Measurements from ENCODE around the gene INPP5D.

DNA sequence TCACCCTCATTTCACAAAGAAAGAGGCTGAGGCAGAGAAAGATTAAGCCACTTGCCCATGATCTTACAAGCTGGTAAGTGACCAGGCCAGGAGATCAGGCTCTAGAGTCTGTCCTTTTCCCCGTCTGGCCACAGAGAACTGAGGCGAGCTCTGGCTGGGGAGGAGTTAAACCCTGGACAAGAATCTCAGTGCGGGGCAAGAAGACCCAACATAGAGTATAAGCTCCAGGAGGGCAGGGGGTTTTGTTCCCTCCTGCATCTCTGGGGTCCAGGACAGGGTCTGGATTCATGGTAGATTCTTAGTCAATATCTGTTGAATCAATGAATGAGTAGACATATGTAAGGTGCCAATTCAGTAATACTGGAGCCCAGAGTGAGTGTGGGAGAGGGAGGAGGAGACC lies 12.9 kb upstream of the INPP5D start:
- TF ChIP-seq, protein P1, sequence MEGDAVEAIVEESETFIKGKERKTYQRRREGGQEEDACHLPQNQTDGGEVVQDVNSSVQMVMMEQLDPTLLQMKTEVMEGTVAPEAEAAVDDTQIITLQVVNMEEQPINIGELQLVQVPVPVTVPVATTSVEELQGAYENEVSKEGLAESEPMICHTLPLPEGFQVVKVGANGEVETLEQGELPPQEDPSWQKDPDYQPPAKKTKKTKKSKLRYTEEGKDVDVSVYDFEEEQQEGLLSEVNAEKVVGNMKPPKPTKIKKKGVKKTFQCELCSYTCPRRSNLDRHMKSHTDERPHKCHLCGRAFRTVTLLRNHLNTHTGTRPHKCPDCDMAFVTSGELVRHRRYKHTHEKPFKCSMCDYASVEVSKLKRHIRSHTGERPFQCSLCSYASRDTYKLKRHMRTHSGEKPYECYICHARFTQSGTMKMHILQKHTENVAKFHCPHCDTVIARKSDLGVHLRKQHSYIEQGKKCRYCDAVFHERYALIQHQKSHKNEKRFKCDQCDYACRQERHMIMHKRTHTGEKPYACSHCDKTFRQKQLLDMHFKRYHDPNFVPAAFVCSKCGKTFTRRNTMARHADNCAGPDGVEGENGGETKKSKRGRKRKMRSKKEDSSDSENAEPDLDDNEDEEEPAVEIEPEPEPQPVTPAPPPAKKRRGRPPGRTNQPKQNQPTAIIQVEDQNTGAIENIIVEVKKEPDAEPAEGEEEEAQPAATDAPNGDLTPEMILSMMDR (IDR thresholded peaks at IDR 0.05), result no peak
- TF ChIP-seq POLR2A (IDR thresholded peaks at IDR 0.05), result no peak

Measured in transverse colon (tissue), 3 donors.